Dedifferentiated amniotic fluid mesenchymal stem cell (primary cell): ENCODE results near the gene ADAM19.
"Not testable (repeated sequence)": the region's sequence is repeated elsewhere in the genome, so short reads cannot be mapped to it uniquely, and the experiment has no call there.

Experiments
- DNase-seq: peaks from one replicate; pipeline ENCODE4 v3.0.0-alpha.2; 2016; ENCODE audit errors: extremely low spot score

The ADAM19 gene

DNA sequence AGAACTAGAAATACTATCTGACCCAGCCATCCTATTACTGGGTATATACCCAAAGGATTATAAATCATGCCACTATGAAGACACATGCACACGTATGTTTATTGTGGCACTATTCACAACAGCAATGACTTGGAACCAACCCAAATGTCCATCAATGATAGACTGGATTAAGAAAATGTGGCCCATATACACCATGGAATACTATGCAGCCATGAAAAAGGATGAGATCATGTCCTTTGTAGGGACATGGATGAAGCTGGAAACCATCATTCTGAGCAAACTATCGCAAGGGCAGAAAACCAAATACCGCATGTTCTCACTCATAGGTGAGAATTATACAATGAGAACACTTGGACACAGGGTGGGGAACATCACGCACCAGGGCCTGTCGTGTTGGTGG lies 145.7 kb downstream of the ADAM19 start:
- not testable (repeated sequence) for DNase-seq
